Activated CD4-positive, alpha-beta T cell treated with anti-CD3 and anti-CD28 coated beads for 48 hours (primary cell): ENCODE data around the gene NUDT4.
"Not testable (repeated sequence)": the region's sequence is repeated elsewhere in the genome, so short reads cannot be mapped to it uniquely, and the experiment has no call there.

Source experiments
- DNase-seq: peaks from one replicate; pipeline ENCODE4 v3.0.0-alpha.2; 2020

NUDT4 gene

DNA sequence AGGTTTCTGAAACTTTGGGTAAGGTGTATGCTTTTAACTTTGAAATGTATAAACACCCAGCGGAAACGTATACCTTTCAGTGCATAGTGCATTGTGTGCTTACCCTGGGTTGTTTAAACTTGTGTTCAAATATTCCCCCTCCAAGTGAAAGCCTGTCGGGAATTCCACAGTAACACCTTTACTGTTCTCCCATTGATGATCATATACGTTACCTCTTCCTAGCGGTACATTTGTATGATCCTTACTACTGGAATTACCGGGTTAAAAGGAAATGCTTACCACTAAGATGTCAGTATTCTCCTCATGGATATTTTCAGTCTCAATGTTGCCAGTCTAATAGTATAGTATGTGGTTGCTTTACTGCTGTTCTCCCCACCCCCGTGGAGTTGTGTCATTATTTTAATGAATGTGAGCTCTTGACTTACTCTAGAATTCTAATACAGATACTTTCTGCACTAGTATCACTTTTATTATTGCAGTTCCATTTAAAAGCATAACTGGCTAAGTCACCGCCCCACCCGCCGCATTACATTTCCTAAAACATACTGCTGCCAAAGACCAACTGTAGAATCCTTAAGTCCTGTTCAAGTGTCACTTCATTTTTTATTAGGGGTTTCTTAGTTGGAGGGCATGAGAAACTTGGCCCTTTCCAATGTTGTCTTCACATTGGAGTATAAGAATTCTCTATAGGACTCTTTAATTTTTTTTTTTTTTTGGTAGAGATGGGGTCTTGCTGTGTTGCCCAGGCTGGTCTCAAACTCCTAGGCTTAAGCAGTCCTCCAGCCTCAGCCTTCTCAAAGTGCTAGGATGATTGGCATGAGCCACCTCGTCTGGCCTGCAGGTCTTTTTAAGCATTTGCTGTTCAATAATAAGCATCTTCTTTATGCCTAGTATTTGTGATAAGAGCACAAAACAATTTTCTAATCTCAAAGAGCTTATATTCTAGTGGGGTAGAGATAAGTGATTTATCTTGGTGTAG lies 24.9 kb downstream of the NUDT4 start:
- peak; percentile 61 for DNase-seq

GRCh38 chr12:93403988-93404803 lies 26.5 kb downstream of the NUDT4 start:
- DNase-seq, result no peak

GRCh38 chr12:93404961-93405849 lies 27.5 kb downstream of the NUDT4 start:
- no peak for DNase-seq

GRCh38 chr12:93407054-93407962 lies 29.6 kb downstream of the NUDT4 start:
- DNase-seq, result no peak

DNA sequence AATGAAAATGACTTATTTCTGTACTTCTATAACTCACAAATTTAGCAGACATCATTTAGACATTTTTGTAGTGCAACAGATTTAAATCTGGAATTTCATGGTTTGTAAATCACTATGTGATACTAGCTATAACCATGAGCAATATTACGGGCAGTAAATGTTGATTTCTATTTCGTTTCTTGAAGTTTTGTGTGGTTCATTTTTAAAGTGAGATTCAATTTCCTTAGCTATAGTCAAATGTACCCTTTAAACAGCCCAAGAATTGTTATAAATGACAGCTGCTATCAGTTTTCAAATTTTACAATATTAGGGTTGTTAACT lies 30.2 kb downstream of the NUDT4 start:
- no peak for DNase-seq

- DNase-seq, result no peak
Measured at GRCh38 chr12:93408813-93409212, 31.1 kb downstream of the NUDT4 start.

DNA sequence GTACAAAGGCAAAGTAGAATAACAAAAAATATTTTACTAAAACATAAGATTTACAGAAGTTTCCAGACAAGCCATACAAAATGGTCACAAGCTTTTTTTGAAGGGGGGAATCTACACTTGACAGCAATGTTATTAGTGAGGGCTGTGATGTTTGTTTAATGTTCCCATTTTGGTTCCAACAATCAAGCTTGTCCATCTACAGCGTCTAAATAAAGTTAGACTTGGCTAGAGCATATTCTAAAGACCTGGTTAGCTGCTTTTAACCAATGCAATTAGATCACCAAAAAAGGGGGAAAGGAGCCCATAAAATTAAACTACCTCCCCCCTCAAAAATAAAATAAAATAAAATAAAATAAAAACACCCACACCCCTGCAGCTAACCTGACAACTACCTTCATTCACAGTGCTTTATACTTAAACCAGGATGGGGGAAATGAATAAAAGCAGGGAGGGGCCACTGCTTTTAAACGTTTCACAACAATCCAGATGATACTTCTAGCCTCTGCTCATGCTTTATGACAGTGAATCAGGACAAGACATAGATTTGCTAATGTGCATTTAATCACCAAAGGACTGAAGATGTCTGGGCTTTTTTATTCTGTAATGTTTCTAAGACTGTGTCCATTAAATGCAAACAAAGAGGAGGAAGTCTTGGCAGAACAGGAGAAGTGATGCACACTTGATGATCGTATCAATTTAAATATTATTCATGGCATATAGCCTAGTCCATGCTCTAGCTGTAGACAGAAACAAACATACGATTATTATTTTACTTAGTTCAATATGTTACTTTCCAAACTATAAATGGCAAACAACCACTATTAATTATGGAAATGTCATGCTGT lies 31.8 kb downstream of the NUDT4 start:
- DNase-seq, result not testable (repeated sequence)

DNA sequence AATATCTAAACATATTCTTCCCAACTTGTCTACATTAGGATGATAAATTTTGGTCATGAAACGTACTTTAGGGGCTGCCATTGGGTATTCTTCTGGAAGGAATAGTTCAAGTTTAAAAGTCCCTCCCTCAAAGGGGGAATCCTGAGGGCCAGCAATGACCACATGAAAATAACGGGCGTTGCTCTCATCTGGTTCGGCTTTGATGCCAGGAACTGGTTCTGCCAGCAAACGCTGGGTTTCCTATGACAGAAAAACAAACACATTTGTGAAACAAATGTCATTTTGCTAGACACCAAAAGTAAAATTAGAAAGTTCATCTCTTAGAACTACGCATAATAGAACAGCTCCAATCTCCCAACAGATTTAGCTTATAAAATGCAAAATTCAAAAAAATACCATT lies 33.3 kb downstream of the NUDT4 start:
- DNase-seq, result not testable (repeated sequence)

- DNase-seq, result not testable (repeated sequence)
Measured at GRCh38 chr12:93412396-93412795, 34.7 kb downstream of the NUDT4 start.

DNA sequence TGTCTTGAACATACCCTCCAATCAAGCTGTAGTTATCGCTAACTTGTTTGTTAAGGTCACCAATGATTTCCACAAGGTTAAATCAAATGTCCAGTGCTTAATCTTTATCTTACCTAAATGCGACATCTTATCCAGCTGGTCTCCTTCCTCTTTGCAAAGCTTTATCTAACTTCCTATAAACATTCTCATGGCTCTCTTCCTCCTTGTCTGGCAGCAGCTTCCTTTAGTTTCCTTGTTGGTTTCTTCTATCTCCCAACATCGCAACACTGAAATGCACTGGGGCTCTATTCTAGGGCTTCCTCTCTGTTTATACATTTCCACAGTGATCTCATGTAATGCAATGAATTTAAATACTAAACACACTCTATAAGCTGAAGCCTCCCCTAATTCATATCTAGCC lies 35.3 kb downstream of the NUDT4 start:
- no peak for DNase-seq

- no peak for DNase-seq
Measured at GRCh38 chr12:93415723-93416464, 38.2 kb downstream of the NUDT4 start.

DNA sequence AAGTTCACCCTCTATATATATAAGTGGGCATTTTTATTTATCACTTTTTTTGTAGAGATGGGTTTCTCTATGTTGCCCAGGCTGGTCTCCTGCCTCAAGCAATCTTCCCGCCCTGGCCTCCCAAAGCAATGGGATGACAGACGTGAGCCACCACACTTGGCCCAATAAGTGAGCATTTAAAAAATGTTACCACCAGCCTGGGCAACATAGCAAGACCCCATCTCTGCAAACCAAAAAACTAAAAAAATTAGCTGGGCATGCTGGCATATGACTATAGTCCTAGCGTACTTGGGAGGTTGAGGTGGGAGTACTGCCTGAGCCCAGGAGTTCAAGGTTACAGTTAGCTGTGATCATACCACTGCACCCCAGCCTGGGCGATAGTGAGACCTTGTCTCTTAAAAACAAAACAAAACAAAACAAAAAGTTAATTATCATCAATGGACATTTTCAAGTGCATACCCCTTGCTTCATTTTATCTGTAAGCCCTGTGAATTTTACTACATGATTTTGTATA lies 40.3 kb downstream of the NUDT4 start:
- no peak for DNase-seq

- no peak for DNase-seq
Measured at GRCh38 chr12:93419388-93420034, 41.8 kb downstream of the NUDT4 start.

GRCh38 chr12:93422050-93422449 lies 44.3 kb downstream of the NUDT4 start:
- no peak for DNase-seq

DNA sequence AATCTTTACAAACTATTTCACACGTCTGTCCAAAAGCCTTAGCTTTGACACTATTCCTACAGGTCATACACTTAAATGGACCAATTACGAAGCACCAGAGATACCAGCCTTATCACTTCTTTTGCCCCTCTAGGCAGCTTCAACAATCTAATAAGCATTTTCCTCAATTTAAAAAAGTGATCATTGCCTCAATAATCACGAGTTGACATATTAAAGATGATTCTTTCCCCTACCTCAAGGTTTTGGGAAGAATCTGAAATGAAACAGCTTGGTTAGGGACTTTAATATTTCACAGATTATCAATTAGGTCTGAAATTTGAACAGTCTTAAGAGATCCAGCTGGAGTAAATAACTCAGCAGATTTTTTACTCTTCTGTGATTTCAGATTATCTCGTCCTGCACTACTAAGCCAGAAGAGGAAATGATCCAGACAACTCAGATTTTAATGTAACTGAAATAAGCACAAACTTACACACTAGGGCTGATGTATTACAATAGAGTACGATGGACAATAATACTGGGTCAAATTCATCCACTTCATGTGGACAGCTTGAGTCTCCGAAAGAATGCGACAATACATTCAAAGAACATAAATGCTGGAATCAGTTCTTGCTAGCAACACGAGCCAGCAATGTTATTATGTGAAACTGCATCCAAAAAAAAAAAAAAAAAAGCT lies 48.1 kb downstream of the NUDT4 start:
- DNase-seq, result no peak

GRCh38 chr12:93426412-93426805 lies 48.7 kb downstream of the NUDT4 start:
- DNase-seq, result no peak

GRCh38 chr12:93427779-93428564 lies 50.2 kb downstream of the NUDT4 start:
- no peak for DNase-seq

DNA sequence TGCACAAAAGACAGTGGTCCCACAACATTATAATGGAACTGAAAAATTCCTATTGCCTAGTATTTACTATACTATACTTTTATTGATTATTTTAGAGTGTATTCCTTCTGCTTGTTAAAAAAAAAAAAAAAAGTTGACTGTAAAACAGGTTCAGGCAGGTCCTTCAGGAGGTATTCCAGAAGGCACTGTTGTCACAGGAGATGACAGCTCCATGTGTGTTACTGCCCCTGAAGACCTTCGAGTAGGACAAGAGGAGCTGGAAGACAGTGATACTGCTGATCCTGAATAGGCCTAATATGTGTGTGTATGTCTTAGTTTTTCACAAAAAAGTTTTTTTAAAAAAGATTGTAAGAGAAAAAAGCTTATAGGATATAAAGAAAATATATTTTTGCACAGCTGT lies 51.7 kb downstream of the NUDT4 start:
- no peak for DNase-seq
